Activated gamma-delta T cell treated with anti-CD3 and anti-CD28 coated beads, Interleukin-2, amount 50 U/mL, for 16 hours (primary cell): ENCODE data around the gene UBD.

Experiments
- DNase-seq: peaks from one replicate; pipeline ENCODE4 v3.0.0-alpha.2; 2020; ENCODE audit warnings: low read depth

The UBD gene

DNA sequence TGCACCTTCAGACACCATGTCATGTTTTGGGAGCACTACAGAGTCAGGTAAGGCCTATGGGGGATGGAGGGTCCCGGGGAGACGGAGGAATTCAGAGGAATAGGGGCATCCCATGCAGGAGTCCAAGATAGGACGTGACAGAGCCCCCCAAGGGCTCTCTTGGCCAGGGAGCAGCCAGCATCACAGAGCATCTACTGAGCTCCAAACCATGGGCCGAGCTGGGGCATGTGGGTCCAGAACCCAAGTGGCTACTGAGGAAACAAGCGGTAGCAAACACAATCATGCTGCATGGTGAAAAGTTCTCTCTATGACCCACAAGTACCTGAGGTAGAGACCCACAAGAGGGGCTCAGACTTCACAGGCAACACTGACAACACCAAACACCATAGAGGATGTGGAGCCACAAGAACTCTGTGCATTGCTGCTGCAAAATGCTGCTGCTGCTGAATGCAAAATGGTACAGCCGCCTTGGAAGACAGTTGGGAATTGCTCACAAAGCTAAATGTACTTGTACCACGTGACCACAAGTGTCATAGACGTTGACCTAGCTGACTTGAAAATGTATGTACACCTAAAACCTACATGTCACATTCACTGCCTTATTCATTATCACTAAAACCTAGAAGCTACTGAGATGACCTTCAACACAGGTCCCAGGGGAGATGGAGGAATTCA is 38.4 kb downstream of the UBD start:
- no peak for DNase-seq

DNA sequence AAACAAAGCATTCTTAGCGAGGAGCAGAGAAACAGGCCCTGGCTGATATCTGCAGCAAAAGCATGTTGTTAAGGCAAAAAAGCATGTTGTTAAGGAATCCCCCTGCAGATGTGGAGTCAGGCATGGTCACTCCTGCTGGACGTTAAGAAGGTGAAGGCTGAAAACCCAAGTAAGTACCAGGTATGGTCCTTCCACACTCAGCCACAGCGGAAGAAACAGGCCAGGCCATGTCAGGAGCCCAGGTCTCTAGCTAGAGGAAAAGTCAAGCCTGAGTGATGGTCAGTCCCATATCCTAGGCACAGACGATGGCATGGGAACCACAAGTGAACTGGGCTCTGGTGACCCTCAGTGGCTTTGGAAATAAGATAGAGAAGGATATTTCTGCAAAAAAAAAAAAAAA is 39.3 kb downstream of the UBD start:
- DNase-seq, result no peak

GRCh38 chr6:29519291-29520010 is 40.1 kb downstream of the UBD start:
- DNase-seq, result no peak

GRCh38 chr6:29517728-29518440 is 41.6 kb downstream of the UBD start:
- no peak for DNase-seq

DNA sequence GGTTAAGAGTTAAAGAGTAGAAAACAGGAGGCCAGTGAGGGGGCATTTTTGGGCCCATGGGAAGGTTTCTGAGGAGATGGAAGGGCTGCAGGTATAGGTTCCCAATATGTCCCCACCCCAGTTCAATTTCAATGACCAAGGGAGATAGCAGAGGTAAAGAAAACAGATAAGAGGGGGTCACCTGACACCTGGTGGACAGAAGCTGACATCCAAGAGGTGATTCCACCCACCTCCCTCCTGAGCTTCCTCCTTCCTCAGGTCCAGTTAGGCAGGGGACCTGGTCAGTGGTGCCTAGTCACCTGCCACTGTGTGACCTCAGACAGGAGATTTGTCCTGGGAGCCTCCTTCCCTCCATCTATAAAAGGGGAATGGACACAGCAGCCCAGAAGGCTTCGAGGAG is 42.3 kb downstream of the UBD start:
- no peak for DNase-seq

GRCh38 chr6:29516108-29516507 is 43.4 kb downstream of the UBD start:
- DNase-seq, result no peak

- DNase-seq, result no peak
These were observed 48.7 kb downstream of the UBD start for GRCh38 chr6:29510746-29511300.

GRCh38 chr6:29510202-29510601 is 49.3 kb downstream of the UBD start:
- DNase-seq, result no peak

DNA sequence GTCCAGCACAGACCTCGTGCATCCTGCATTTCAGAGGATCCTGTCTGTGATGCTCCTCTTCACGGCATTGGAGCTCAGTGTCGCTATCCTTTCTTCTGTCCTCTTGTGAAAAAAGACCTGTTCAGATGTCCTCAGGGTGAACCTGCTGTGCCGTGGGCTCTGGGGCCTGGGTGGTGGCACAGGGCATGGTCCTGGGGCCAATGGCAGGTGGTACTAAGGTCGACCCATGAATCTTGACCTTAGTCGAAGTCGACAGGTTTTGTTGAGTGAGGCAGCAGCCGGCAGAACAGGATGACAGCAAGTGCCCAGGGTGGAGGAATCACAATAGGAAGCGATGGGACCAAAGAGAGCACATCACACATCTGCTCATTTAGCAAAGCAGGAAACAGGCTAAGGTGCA is 49.8 kb downstream of the UBD start:
- no peak for DNase-seq

GRCh38 chr6:29509239-29509638 is 50.3 kb downstream of the UBD start:
- no peak for DNase-seq

- no peak for DNase-seq
These were observed 52.2 kb downstream of the UBD start for GRCh38 chr6:29507319-29507718.

GRCh38 chr6:29506446-29507067 is 53.0 kb downstream of the UBD start:
- DNase-seq, result no peak

DNA sequence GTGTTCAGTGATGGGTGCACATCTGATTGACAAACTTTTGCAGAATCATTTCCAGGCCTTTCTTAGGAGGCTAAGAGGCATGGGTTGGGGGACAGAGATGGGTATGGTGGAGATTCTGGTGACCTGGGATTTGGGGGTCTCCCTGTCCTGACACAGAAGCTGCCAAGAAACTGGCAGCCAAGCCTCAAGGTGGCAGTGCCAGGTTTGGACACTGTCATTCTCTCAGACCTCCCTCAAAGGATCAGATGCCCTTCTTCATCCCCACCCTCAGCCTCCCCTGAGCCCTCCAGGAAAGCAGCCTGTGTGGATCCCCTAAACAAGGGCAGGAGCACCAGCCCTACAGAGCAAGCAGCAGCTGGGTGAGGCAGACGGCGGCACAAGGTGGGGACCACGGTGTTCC is 53.7 kb downstream of the UBD start:
- DNase-seq, result no peak
